K562 (cell line): ENCODE results near the gene RING1. TPM values are rescaled to one million over a fixed set of nuclear protein-coding genes. Genes with fewer than 3 reads are reported as not detected.

ENCODE experiments used
- CBFA2T2 ChIP-seq: fragments of 450-650 bp; conservative IDR thresholded peaks from 2 replicates; pipeline ENCODE4 v1.6.1; 2017; ENCODE audit warnings: mild to moderate bottlenecking
- CBX5 ChIP-seq: IDR thresholded peaks from 2 replicates; pipeline ENCODE4 v1.6.1; 2014; ENCODE audit warnings: low read depth, borderline replicate concordance
- EP400 ChIP-seq: fragments of 450-650 bp; IDR thresholded peaks from 2 replicates; pipeline ENCODE4 v1.6.1; 2017; ENCODE audit warnings: antibody characterized with exemption, mild to moderate bottlenecking, moderate library complexity
- ETV1 ChIP-seq: fragments of 450-650 bp; conservative IDR thresholded peaks from 2 replicates; pipeline ENCODE4 v1.6.1; 2016; ENCODE audit warnings: missing genetic modification characterization, control low read depth, low read depth, missing compliant biosample characterization
- ETV5 ChIP-seq: sonication (generic); formaldehyde crosslinking; IDR thresholded peaks from 2 replicates; pipeline ENCODE4 v1.4.0; 2020; ENCODE audit warnings: low read depth, mild to moderate bottlenecking, missing genetic modification reagents
- FIP1L1 ChIP-seq: fragments of 200-400 bp; formaldehyde crosslinking; IDR thresholded peaks from 2 replicates; pipeline ENCODE4 v1.6.1; 2018; ENCODE audit warnings: mild to moderate bottlenecking, low read depth, low read length; ENCODE audit not compliant: poor library complexity, severe bottlenecking
- GATAD2B ChIP-seq: fragments of 450-650 bp; IDR thresholded peaks from 2 replicates; pipeline ENCODE4 v1.6.1; 2017; ENCODE audit warnings: mild to moderate bottlenecking, borderline replicate concordance
- HDAC6 ChIP-seq: IDR thresholded peaks from 2 replicates; pipeline ENCODE4 v1.6.1; 2012; ENCODE audit warnings: low read depth, mild to moderate bottlenecking, control low read depth, inconsistent platforms, low read length, moderate library complexity
- JUND ChIP-seq, 2 experiments: IDR thresholded peaks; 2 replicates in 1 of 2; 3 replicates in 1 of 2; pipeline ENCODE4 v1.6.1; 2011; ENCODE audit warnings: borderline replicate concordance in 2 of 2, low read depth in 2 of 2, low read length in 2 of 2, improper control_type of control experiment in 1 of 2, missing biosample characterization in 1 of 2, missing genetic modification characterization in 1 of 2, missing genetic modification reagents in 1 of 2
- KLF6 ChIP-seq: fragments of 250-450 bp; sonication (Bioruptor Pico); IDR thresholded peaks from 2 replicates; pipeline ENCODE4 v1.4.0; 2020; ENCODE audit warnings: mild to moderate bottlenecking, moderate library complexity, borderline replicate concordance
- MAZ ChIP-seq, 2 experiments: fragments of 450-650 bp in 1 of 2; sonication (generic) in 1 of 2; formaldehyde crosslinking; IDR thresholded peaks in 1 of 2; conservative IDR thresholded peaks in 1 of 2; 2 replicates each; pipeline versions ENCODE4 v1.4.0 to v1.5.0; 2020; ENCODE audit warnings: mild to moderate bottlenecking in 1 of 2, missing genetic modification reagents in 1 of 2
- NFE2 ChIP-seq: IDR thresholded peaks from 2 replicates; pipeline ENCODE4 v1.6.1; 2014; ENCODE audit warnings: antibody characterized with exemption, low read depth
- PHB2 ChIP-seq: fragments of 450-650 bp; IDR thresholded peaks from 2 replicates; pipeline ENCODE4 v1.6.1; 2017; ENCODE audit warnings: low read depth
- PHTF2 ChIP-seq: fragments of 250-450 bp; sonication (Bioruptor Pico); IDR thresholded peaks from 2 replicates; pipeline ENCODE4 v1.5.0; 2021; ENCODE audit warnings: mild to moderate bottlenecking
- RBM15 ChIP-seq: fragments of 200-400 bp; formaldehyde crosslinking; IDR thresholded peaks from 2 replicates; pipeline ENCODE4 v1.6.1; 2018; ENCODE audit warnings: mild to moderate bottlenecking, low read length, moderate library complexity; ENCODE audit not compliant: insufficient read depth
- SLC30A9 ChIP-seq: fragments of 250-450 bp; sonication (Bioruptor Pico); IDR thresholded peaks from 2 replicates; pipeline ENCODE4 v1.8.0; 2022; ENCODE audit warnings: mild to moderate bottlenecking, moderate library complexity
- SMC3 ChIP-seq: conservative IDR thresholded peaks from 2 replicates; pipeline ENCODE4 v1.6.1; 2011; ENCODE audit warnings: low read depth, low read length, improper control_type of control experiment; ENCODE audit not compliant: insufficient read depth
- SP1 ChIP-seq: sonication (generic); formaldehyde crosslinking; IDR thresholded peaks from 2 replicates; pipeline ENCODE4 v1.8.1; 2022; ENCODE audit warnings: mild to moderate bottlenecking, missing genetic modification reagents
- SRF ChIP-seq, 2 experiments: fragments of 250-450, 450-650 bp in 1 of 2; sonication (Bioruptor Pico) in 1 of 2; sonication (generic) in 1 of 2; formaldehyde crosslinking; IDR thresholded peaks; 2 replicates each; pipeline versions ENCODE4 v1.5.0 to v1.5.1; 2020 to 2022; ENCODE audit warnings: mild to moderate bottlenecking in 1 of 2, missing genetic modification reagents in 1 of 2
- TCF15 ChIP-seq: fragments of 250-450 bp; sonication (Bioruptor Pico); IDR thresholded peaks from 2 replicates; pipeline ENCODE4 v1.8.0; 2022; ENCODE audit warnings: moderate library complexity, mild to moderate bottlenecking, inconsistent platforms
- XRCC5 ChIP-seq: fragments of 200-400 bp; formaldehyde crosslinking; IDR thresholded peaks from 2 replicates; pipeline ENCODE4 v1.6.1; 2017; ENCODE audit warnings: low read depth, mild to moderate bottlenecking, low read length
- ZFP1 ChIP-seq: fragments of 450-650 bp; formaldehyde crosslinking; IDR thresholded peaks from 2 replicates; pipeline ENCODE4 v1.4.0; 2020; ENCODE audit warnings: mild to moderate bottlenecking, mixed read lengths
- ZNF146 ChIP-seq: IDR thresholded peaks from one replicate; pipeline ENCODE4 v1.6.1; 2018; ENCODE audit warnings: missing compliant biosample characterization; ENCODE audit not compliant: unreplicated experiment
- ZNF274 ChIP-seq: IDR thresholded peaks from 2 replicates; pipeline ENCODE4 v1.6.1; 2011; ENCODE audit warnings: low read depth, mild to moderate bottlenecking, low read length, moderate library complexity, borderline replicate concordance
- polyA plus RNA-seq, 8 experiments: library from polyadenylated mRNA; depleted of rRNA in 4 of 8; stranded (reverse) in 5 of 8; unstranded in 3 of 8; fragments of >200 nt; fragmentation: Nextera tagmentation in 2 of 8; fragmentation: Illumina TruSeq in 1 of 8; extraction: Ambion mirVana in 2 of 8; extraction: Trizol in 1 of 8; gene quantifications; 2 replicates each; pipeline versions ENCODE4 v1.2.1 to v1.2.3, GENCODE V29; 2011 to 2014; ENCODE audit warnings: inconsistent platforms in 1 of 8, missing spikeins in 1 of 8
- total RNA-seq, 7 experiments: library from RNA; depleted of rRNA in 6 of 7; stranded (reverse); fragments of >200 nt in 6 of 7; fragmentation: Illumina TruSeq in 2 of 7; extraction: Trizol in 2 of 7; gene quantifications; 2 replicates each; pipeline versions ENCODE4 v1.2.1 to v1.2.3, GENCODE V29; 2011 to 2021; ENCODE audit warnings: low replicate concordance in 1 of 7
- TF ChIP-seq, protein P1 (sequence below): fragments of 150-350 bp; conservative IDR thresholded peaks from 2 replicates; pipeline ENCODE4 v1.6.1; 2014; ENCODE audit warnings: low read length

RING1 gene
- total and polyA plus RNA-seq, 9 of the 15 experiments (the other 6 are each of a cell fraction or from before 2014, with no cell fraction given), result 4.2 to 59.1 (median 36.9) TPM

GRCh38 chr6:33248932-33249731, 40.8 kb downstream of the RING1 start (continued):
- TF ChIP-seq, protein P1, sequence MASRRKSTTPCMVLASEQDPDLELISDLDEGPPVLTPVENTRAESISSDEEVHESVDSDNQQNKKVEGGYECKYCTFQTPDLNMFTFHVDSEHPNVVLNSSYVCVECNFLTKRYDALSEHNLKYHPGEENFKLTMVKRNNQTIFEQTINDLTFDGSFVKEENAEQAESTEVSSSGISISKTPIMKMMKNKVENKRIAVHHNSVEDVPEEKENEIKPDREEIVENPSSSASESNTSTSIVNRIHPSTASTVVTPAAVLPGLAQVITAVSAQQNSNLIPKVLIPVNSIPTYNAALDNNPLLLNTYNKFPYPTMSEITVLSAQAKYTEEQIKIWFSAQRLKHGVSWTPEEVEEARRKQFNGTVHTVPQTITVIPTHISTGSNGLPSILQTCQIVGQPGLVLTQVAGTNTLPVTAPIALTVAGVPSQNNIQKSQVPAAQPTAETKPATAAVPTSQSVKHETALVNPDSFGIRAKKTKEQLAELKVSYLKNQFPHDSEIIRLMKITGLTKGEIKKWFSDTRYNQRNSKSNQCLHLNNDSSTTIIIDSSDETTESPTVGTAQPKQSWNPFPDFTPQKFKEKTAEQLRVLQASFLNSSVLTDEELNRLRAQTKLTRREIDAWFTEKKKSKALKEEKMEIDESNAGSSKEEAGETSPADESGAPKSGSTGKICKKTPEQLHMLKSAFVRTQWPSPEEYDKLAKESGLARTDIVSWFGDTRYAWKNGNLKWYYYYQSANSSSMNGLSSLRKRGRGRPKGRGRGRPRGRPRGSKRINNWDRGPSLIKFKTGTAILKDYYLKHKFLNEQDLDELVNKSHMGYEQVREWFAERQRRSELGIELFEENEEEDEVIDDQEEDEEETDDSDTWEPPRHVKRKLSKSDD, result no peak
- TF ChIP-seq CBFA2T2 (no peak), GATAD2B (no peak), MAZ (CRISPR knock-in tag; conservative IDR thresholded peaks at IDR 0.05 in 1 of 2, IDR thresholded peaks at IDR 0.05 in 1 of 2) (peak in 1 of 2 experiments; percentile 8; a peak in 1 of 4 replicates), CBX5 (no peak), FIP1L1 (peak; percentile 27), SLC30A9 (no peak), ZNF274 (no peak), HDAC6 (no peak), ZFP1 (CRISPR knock-in tag) (peak; percentile 10; the same call in 1 of the 2 replicates), ETV1 (tag) (peak; percentile 82), SMC3 (0 out of 2 replicates have a peak, but pooled peaks have one; percentile 14), KLF6 (CRISPR knock-in tag) (no peak), ETV5 (CRISPR knock-in tag) (no peak), RBM15 (no peak), TCF15 (no peak), SRF (CRISPR knock-in tag; IDR thresholded peaks at IDR 0.05) (peak in 1 of 2 experiments; percentile 71; a peak in 2 of 4 replicates), SP1 (CRISPR knock-in tag) (peak; percentile 94), PHTF2 (CRISPR knock-in tag) (no peak), EP400 (peak; percentile 59; the same call in 1 of the 2 replicates), XRCC5 (no peak; the same call in 1 of the 2 replicates), NFE2 (peak; percentile 97), JUND (IDR thresholded peaks at IDR 0.05; ENCODE audit: borderline replicate concordance, low read depth, low read length) (peak; percentile 72), JUND (tag; IDR thresholded peaks at IDR 0.05; ENCODE audit: borderline replicate concordance, low read depth, low read length) (peak; percentile 21; the same call in 1 of the 3 replicates), ZNF146 (CRISPR knock-in tag) (no peak), PHB2 (no peak)
